PC-3 (cell line): ENCODE measurements around the gene MOV10. TPM values are rescaled to one million over a fixed set of nuclear protein-coding genes. Genes with fewer than 3 reads are reported as not detected.
A peak's percentile ranks its signal among the peaks of the same experiment; 100 is the strongest.

Experiments
- ATAC-seq: fragments of 200-7000 bp; cut with Tn5 transposase; 2 replicates; pipeline ENCODE4 v1.9.1; 2020; ENCODE audit warnings: mild to moderate bottlenecking, moderate library complexity
- BruUV-seq: library from RNA; stranded (reverse); fragments of 400-500 nt; replicated peaks from 2 replicates; lab custom pipeline; 2021; lab: Mats Ljungman, UMichigan
- CTCF ChIA-PET: fragments of 300-600 bp; sonication (Branson Sonifier 250); formaldehyde crosslinking; loops from one replicate; lab custom pipeline; 2022; ENCODE audit warnings: antibody characterized with exemption; lab: Charles Lee
- POLR2A ChIA-PET: fragments of 300-600 bp; sonication (Branson Sonifier 250); formaldehyde crosslinking; loops from one replicate; lab custom pipeline; 2022; ENCODE audit warnings: antibody characterized with exemption; ENCODE audit not compliant: unreplicated experiment; lab: Charles Lee
- DNase-seq: peaks from one replicate; pipeline ENCODE4 v3.0.0-alpha.2; 2015
- H2AFZ ChIP-seq: fragments of 300-600 bp; sonication (generic); 2 replicates; pipeline ENCODE4 v1.6.0; 2016; ENCODE audit warnings: antibody characterized with exemption, low read length
- H3F3A ChIP-seq: fragments of 300-600 bp; sonication (generic); one replicate; pipeline ENCODE4 v1.6.0; 2017; ENCODE audit warnings: antibody characterized with exemption, low read length, control low read depth, mild to moderate bottlenecking; ENCODE audit not compliant: unreplicated experiment
- H3K27ac ChIP-seq: fragments of 300-600 bp; sonication (generic); 2 replicates; pipeline ENCODE4 v1.5.1; 2016; ENCODE audit warnings: mild to moderate bottlenecking, low read length
- H3K27me3 ChIP-seq: fragments of 300-600 bp; sonication (generic); 2 replicates; pipeline ENCODE4 v1.6.1; 2016; ENCODE audit warnings: low read length, mixed read lengths
- H3K36me3 ChIP-seq: fragments of 300-600 bp; sonication (generic); 2 replicates; pipeline ENCODE4 v1.6.1; 2016; ENCODE audit warnings: low read depth, mixed run types, low read length, mixed read lengths
- H3K4me1 ChIP-seq: fragments of 300-600 bp; sonication (generic); 2 replicates; pipeline ENCODE4 v1.5.1; 2016; ENCODE audit warnings: low read length; ENCODE audit not compliant: insufficient read depth
- H3K4me2 ChIP-seq: fragments of 300-600 bp; sonication (generic); 2 replicates; pipeline ENCODE4 v1.6.0; 2016; ENCODE audit warnings: low read length
- H3K4me3 ChIP-seq: fragments of 300-600 bp; sonication (generic); 2 replicates; pipeline ENCODE4 v1.5.1; 2016; ENCODE audit warnings: mild to moderate bottlenecking, low read length, mixed read lengths
- H3K79me2 ChIP-seq: fragments of 300-600 bp; sonication (generic); 2 replicates; pipeline ENCODE4 v1.6.1; 2017; ENCODE audit warnings: low read length, mixed read lengths
- H3K9ac ChIP-seq: fragments of 300-600 bp; sonication (generic); 2 replicates; pipeline ENCODE4 v1.6.0; 2016; ENCODE audit warnings: mild to moderate bottlenecking, low read length
- H3K9me2 ChIP-seq: fragments of 300-600 bp; sonication (generic); replicated peaks from 2 replicates; pipeline ENCODE4 v1.6.1; 2016; ENCODE audit warnings: mixed run types, low read length, mixed read lengths
- H3K9me3 ChIP-seq: fragments of 300-600 bp; sonication (generic); 2 replicates; pipeline ENCODE4 v1.6.1; 2016; ENCODE audit warnings: low read length, mixed read lengths
- H4K20me1 ChIP-seq: fragments of 300-600 bp; sonication (generic); 2 replicates; pipeline ENCODE4 v1.6.1; 2016; ENCODE audit warnings: low read length, mixed read lengths
- EZH2 ChIP-seq: fragments of 300-600 bp; sonication (generic); IDR thresholded peaks from one replicate; pipeline ENCODE4 v1.6.1; 2017; ENCODE audit warnings: antibody characterized with exemption, mild to moderate bottlenecking, low read length; ENCODE audit not compliant: unreplicated experiment
- EZH2phosphoT487 ChIP-seq: fragments of 300-600 bp; sonication (generic); IDR thresholded peaks from 2 replicates; pipeline ENCODE4 v1.6.1; 2018; ENCODE audit warnings: mild to moderate bottlenecking, antibody characterized with exemption, low read length, borderline replicate concordance
- intact Hi-C: fragments of 100-400 bp; cut with micrococcal nuclease; formaldehyde crosslinking; loops from 2 replicates; pipeline ENCODE4 v1.9.0; 2023
- total RNA-seq: library from RNA; depleted of rRNA; stranded (reverse); fragments of >200 nt; gene quantifications from 2 replicates; pipeline ENCODE4 v1.2.3, GENCODE V29; 2014
- TF ChIP-seq, protein P1 (sequence below): fragments of 300-600 bp; sonication (generic); conservative IDR thresholded peaks from 2 replicates; pipeline ENCODE4 v1.5.1; 2017; ENCODE audit warnings: antibody characterized with exemption, low read depth, mild to moderate bottlenecking, low read length

The MOV10 gene
- total RNA-seq, 1 experiment from 2014 or later = 68.5 TPM

DNA sequence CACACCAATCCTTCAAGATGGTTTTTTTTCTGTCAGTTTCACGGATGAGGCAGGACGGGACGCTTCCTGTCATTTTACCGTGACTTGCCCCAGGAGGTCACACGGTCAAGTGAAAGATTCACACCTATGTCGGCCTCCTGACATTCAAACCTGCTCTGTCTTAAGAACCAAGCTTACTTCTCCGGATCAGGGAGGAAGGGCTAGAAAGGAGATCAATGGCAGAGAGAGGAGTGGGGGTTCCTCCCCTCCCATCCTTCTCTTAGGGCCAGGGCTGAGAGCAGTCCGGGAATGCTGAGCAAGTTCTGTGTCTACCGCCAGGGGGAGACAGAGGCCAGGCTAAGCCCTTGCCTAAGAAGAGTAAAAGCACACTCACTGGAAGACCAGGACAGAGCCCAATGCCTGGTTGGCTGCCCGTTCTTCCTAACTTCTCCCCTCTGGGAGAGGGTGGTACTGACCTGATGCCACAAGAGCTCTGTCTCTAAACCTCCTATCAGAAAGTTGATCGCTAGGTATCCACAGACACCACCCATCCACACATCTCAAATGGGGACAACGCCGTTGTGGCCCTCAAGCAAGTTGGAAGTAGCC lies 41.8 kb downstream of the MOV10 start:
- intact Hi-C loops = loop anchor here (1.0 to 5.0 kb wide), 5 partner anchors 88 to 961 kb away; partner anchors contain the start of gene SLC16A1
- no peaks in the 10 kb centered on the region for H4K20me1 ChIP-seq
- H2AFZ ChIP-seq = peak overlapping the region; percentile 87
- no peaks in the 10 kb centered on the region for H3K36me3 ChIP-seq
- H3K9me3 ChIP-seq = no peaks in the 10 kb centered on the region
- ChIA-PET CTCF (interaction anchor here (0.6 to 3.0 kb wide), 5 partner anchors 86 to 357 kb away, joined by 3 to 23 read pairs (median 4); partner anchors contain the start of gene LRIG2), POLR2A (no interaction called here)
- H3K4me2 ChIP-seq = peak overlapping the region; percentile 92
- peaks cover 13% of the 10 kb centered on the region; the same call in 1 of the 2 replicates for H3K4me1 ChIP-seq
- H3K27me3 ChIP-seq = no peaks in the 10 kb centered on the region
- no peaks in the 10 kb centered on the region for H3K9me2 ChIP-seq
- peak; percentile 96 for DNase-seq
- H3F3A ChIP-seq = no peaks in the 10 kb centered on the region
- no peak overlapping the region for H3K9ac ChIP-seq
- peak overlapping the region; percentile 70 for H3K4me3 ChIP-seq
- no peaks in the 10 kb centered on the region for H3K79me2 ChIP-seq
- BruUV-seq = no TSS peak
- TF ChIP-seq EZH2phosphoT487 = no peak
- TF ChIP-seq EZH2 = no peak
- TF ChIP-seq, protein P1, sequence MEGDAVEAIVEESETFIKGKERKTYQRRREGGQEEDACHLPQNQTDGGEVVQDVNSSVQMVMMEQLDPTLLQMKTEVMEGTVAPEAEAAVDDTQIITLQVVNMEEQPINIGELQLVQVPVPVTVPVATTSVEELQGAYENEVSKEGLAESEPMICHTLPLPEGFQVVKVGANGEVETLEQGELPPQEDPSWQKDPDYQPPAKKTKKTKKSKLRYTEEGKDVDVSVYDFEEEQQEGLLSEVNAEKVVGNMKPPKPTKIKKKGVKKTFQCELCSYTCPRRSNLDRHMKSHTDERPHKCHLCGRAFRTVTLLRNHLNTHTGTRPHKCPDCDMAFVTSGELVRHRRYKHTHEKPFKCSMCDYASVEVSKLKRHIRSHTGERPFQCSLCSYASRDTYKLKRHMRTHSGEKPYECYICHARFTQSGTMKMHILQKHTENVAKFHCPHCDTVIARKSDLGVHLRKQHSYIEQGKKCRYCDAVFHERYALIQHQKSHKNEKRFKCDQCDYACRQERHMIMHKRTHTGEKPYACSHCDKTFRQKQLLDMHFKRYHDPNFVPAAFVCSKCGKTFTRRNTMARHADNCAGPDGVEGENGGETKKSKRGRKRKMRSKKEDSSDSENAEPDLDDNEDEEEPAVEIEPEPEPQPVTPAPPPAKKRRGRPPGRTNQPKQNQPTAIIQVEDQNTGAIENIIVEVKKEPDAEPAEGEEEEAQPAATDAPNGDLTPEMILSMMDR = peak; percentile 96
- ATAC-seq = peak; percentile 61
- H3K27ac ChIP-seq = no peak overlapping the region

DNA sequence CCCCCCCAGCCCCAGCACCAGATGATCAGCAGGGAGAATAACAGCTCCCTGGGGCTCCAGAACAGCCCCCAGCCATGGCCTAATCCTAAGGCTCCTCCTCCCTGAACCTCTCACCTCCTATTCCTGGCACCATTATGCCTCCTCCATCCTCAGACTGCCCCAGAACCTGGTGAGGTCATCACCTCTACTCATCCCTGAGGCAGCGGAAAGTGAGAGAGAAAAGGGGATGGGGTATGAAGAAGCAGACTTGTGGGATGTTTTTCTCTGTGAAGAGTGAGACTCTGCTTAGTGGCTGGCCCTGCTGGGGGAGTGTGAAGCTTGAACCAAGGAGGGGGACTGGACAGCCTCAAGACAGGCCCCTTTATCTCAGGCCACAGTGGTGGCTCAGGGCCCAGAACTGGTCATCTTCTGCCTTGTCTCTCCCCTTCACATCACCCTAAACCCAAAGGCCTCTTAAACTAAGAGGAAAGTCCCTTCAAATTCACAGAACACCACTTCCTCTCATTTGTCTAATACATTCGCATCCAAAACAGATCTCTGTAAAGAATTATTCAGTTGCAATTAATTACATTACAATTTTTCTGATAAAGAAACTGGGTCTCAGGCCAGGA lies 42.9 kb downstream of the MOV10 start:
- Histone ChIP-seq H3K79me2 (no peaks in the 10 kb centered on the region), H3K27ac (no peak overlapping the region), H3K4me3 (no peak overlapping the region), H2AFZ (no peak overlapping the region), H4K20me1 (no peaks in the 10 kb centered on the region), H3K9ac (no peak overlapping the region), H3K4me1 (peaks cover 13% of the 10 kb centered on the region; the same call in 1 of the 2 replicates), H3F3A (no peaks in the 10 kb centered on the region), H3K27me3 (no peaks in the 10 kb centered on the region), H3K9me2 (no peaks in the 10 kb centered on the region), H3K36me3 (no peaks in the 10 kb centered on the region), H3K4me2 (no peak overlapping the region), H3K9me3 (no peaks in the 10 kb centered on the region)
- no peak for DNase-seq
- CTCF ChIA-PET = interaction anchor here (0.7 to 3.0 kb wide), 2 partner anchors 61 to 87 kb away, joined by 3 to 23 read pairs; no protein-coding TSS in a partner anchor
- ATAC-seq = no peak
- POLR2A ChIA-PET = no interaction called here
- no TSS peak for BruUV-seq
- intact Hi-C loops = loop anchor here (2.0 to 5.0 kb wide), 4 partner anchors 150 to 960 kb away; partner anchors contain the start of gene SLC16A1
- no peak for TF ChIP-seq EZH2phosphoT487

DNA sequence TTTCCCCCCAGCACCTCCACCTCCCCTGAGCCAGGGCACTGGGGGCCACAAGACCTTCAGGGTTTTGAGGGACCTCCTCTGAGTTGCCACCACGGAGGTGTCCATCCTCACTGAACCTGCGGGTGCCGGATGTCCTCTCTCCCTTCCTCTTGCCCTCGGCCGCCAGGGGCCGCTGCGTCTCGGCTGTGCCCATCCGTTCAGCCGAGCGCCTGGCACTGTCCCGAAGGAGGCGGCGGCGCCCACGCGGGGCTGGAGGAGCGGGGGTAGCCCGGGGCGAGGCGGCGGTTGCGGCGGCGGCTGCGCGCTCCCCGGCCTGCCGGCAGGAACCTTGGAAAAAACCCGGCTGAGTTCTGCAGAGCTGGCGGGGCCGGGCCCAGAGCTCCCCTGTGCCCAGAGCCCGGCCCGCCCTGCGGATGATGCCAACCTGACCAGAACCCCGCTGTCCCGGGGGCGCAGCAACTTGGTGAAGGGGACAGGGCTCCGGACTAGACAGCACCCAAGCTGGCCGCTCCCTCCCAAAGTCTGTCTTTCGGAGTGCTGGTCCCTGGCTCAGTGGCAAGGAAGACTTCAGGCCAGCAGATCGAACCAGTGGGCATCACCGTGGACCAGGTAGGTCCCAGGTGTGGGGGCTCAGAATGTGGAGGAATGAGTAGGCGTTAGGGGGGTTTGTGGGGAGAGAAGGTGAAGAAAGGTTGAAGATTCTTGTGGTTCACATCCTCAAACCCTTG lies 44.4 kb downstream of the MOV10 start:
- no peak for TF ChIP-seq EZH2phosphoT487
- TF ChIP-seq, protein P1 = peak; percentile 87
- DNase-seq (peak; percentile 84), ATAC-seq (peak; percentile 44)
- Histone ChIP-seq H3K79me2 (no peaks in the 10 kb centered on the region), H2AFZ (peak overlapping the region; percentile 81), H3K27me3 (no peaks in the 10 kb centered on the region), H3K36me3 (no peaks in the 10 kb centered on the region), H3K4me3 (peak overlapping the region; percentile 55), H3K4me1 (peaks cover 13% of the 10 kb centered on the region; the same call in 1 of the 2 replicates), H3K27ac (no peak overlapping the region), H3K9me3 (no peaks in the 10 kb centered on the region), H3F3A (no peaks in the 10 kb centered on the region), H3K9me2 (no peaks in the 10 kb centered on the region), H3K4me2 (peak overlapping the region; percentile 82), H4K20me1 (no peaks in the 10 kb centered on the region), H3K9ac (peak overlapping the region; percentile 8; the same call in 1 of the 2 replicates)
- CTCF ChIA-PET = interaction anchor here (1.0 to 1.4 kb wide), 2 partner anchors 86 to 101 kb away, joined by 3 read pairs; no protein-coding TSS in a partner anchor
- no TSS peak for BruUV-seq
- intact Hi-C loops = loop anchor here (5.0 kb wide), 3 partner anchors 148 to 958 kb away; partner anchors contain the start of gene SLC16A1
- POLR2A ChIA-PET = no interaction called here
